ENCODE measurements around the gene OR10D3.

DNA sequence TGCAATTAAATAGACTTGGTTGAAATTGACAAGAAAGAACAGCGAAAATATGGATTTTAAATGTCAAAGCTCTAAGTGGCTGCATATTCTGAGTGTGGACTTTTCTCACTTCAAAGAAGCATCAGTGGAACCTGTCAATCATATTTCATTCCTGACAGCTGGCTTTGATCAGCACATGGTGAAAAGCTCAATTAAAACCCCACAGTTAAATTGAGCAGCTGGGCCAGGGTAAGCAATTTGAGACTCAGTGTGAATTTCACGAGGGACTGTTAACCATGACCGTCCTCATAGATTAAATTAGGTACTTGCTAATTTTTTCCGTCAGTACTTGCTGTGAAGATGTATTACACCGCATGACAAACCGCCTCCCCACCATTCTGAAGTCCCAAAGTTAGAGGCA is 11.0 kb upstream of the OR10D3 start:
- TF ChIP-seq POLR2A (IDR thresholded peaks at IDR 0.05) (no peak), CTCF (IDR thresholded peaks at IDR 0.05) (no peak)
